CD4-positive, alpha-beta T cell treated with Interleukin-6 at 100 ng/mL for 8 hours (primary cell): ENCODE measurements around the gene RARG.

ENCODE experiments used
- DNase-seq: peaks from one replicate; pipeline ENCODE4 v3.0.0-alpha.2; 2020; ENCODE audit warnings: mixed read lengths, low spot score

The RARG gene

GRCh38 chr12:53223389-53224060, 8.5 kb downstream of the RARG start:
- peak; percentile 49 for DNase-seq

- DNase-seq: no peak
Measured at GRCh38 chr12:53222806-53223261, 9.2 kb downstream of the RARG start.

GRCh38 chr12:53222170-53222721, 9.8 kb downstream of the RARG start:
- no peak for DNase-seq

- DNase-seq: peak; percentile 40
Measured at GRCh38 chr12:53221203-53222080, 10.6 kb downstream of the RARG start.

GRCh38 chr12:53220694-53221202, 11.3 kb downstream of the RARG start:
- peak; percentile 80 for DNase-seq

- peak; percentile 84 for DNase-seq
Measured at GRCh38 chr12:53219956-53220693, 11.9 kb downstream of the RARG start.

- peak; percentile 56 for DNase-seq
Measured at GRCh38 chr12:53219292-53219955, 12.6 kb downstream of the RARG start.

GRCh38 chr12:53218551-53219291, 13.3 kb downstream of the RARG start:
- no peak for DNase-seq

GRCh38 chr12:53217931-53218307, 14.1 kb downstream of the RARG start:
- DNase-seq: no peak

GRCh38 chr12:53217051-53217930, 14.7 kb downstream of the RARG start:
- DNase-seq: peak; percentile 32

GRCh38 chr12:53215497-53215896, 16.5 kb downstream of the RARG start:
- DNase-seq: no peak

GRCh38 chr12:53214687-53215455, 17.1 kb downstream of the RARG start:
- no peak for DNase-seq

- no peak for DNase-seq
Measured at GRCh38 chr12:53214221-53214620, 17.8 kb downstream of the RARG start.

GRCh38 chr12:53213348-53213747, 18.7 kb downstream of the RARG start:
- DNase-seq: peak; percentile 79

- DNase-seq: no peak
Measured at GRCh38 chr12:53212931-53213330, 19.1 kb downstream of the RARG start.

- DNase-seq: no peak
Measured at GRCh38 chr12:53211476-53212381, 20.3 kb downstream of the RARG start.

GRCh38 chr12:53210843-53211242, 21.2 kb downstream of the RARG start:
- DNase-seq: no peak
